Measurements from ENCODE around the gene NIT2.

NIT2 gene

GRCh38 chr3:100334488-100335351 lies at the start of gene NIT2:
TSS of gene NIT2 (plus strand) at chr3:100334757. CDS start at chr3:100334792, 35 bp downstream.
- TF ChIP-seq CTCF (IDR thresholded peaks at IDR 0.05; ENCODE audit: borderline replicate concordance, control extremely low read depth, extremely low read depth, insufficient read depth, missing control alignments), result no peak
- in situ Hi-C loops (cut with MboI; ENCODE audit: low sequenced_read_pairs, unreplicated experiment), result no loop called here
- DNase-seq (ENCODE audit: low spot score), result peak; percentile 94

GRCh38 chr3:100288288-100288894 lies 46.2 kb upstream of the NIT2 start:
- DNase-seq (ENCODE audit: low spot score), result no peak
- in situ Hi-C loops (cut with MboI; ENCODE audit: low sequenced_read_pairs, unreplicated experiment), result no loop called here
- TF ChIP-seq CTCF (IDR thresholded peaks at IDR 0.05; ENCODE audit: borderline replicate concordance, control extremely low read depth, extremely low read depth, insufficient read depth, missing control alignments), result no peak

GRCh38 chr3:100289339-100289738 lies 45.2 kb upstream of the NIT2 start:
- in situ Hi-C loops (cut with MboI; ENCODE audit: low sequenced_read_pairs, unreplicated experiment), result no loop called here
- TF ChIP-seq CTCF (IDR thresholded peaks at IDR 0.05; ENCODE audit: borderline replicate concordance, control extremely low read depth, extremely low read depth, insufficient read depth, missing control alignments), result no peak
- DNase-seq (ENCODE audit: low spot score), result no peak

GRCh38 chr3:100295089-100295488 lies 39.5 kb upstream of the NIT2 start:
- in situ Hi-C loops (cut with MboI; ENCODE audit: low sequenced_read_pairs, unreplicated experiment), result no loop called here
- TF ChIP-seq CTCF (IDR thresholded peaks at IDR 0.05; ENCODE audit: borderline replicate concordance, control extremely low read depth, extremely low read depth, insufficient read depth, missing control alignments), result no peak
- DNase-seq (ENCODE audit: low spot score), result no peak

GRCh38 chr3:100297784-100298183 lies 36.8 kb upstream of the NIT2 start:
- no peak for TF ChIP-seq CTCF (IDR thresholded peaks at IDR 0.05; ENCODE audit: borderline replicate concordance, control extremely low read depth, extremely low read depth, insufficient read depth, missing control alignments)
- in situ Hi-C loops (cut with MboI; ENCODE audit: low sequenced_read_pairs, unreplicated experiment), result no loop called here
- DNase-seq (ENCODE audit: low spot score), result no peak

GRCh38 chr3:100299016-100299415 lies 35.5 kb upstream of the NIT2 start:
- no peak for DNase-seq (ENCODE audit: low spot score)
- no peak for TF ChIP-seq CTCF (IDR thresholded peaks at IDR 0.05; ENCODE audit: borderline replicate concordance, control extremely low read depth, extremely low read depth, insufficient read depth, missing control alignments)

More at GRCh38 chr3:100299016-100299415, 35.5 kb upstream of the NIT2 start:
- in situ Hi-C loops (cut with MboI; ENCODE audit: low sequenced_read_pairs, unreplicated experiment), result no loop called here

All from GM13976 (cell line).